ENCODE measurements around the gene TXNRD2. TPM values are rescaled to one million over a fixed set of nuclear protein-coding genes. Genes with fewer than 3 reads are reported as not detected.

The TXNRD2 gene
- total and polyA plus RNA-seq, 2 of the 4 experiments (the other 2 are of a cell fraction): 15.6 to 25.7 TPM

DNA sequence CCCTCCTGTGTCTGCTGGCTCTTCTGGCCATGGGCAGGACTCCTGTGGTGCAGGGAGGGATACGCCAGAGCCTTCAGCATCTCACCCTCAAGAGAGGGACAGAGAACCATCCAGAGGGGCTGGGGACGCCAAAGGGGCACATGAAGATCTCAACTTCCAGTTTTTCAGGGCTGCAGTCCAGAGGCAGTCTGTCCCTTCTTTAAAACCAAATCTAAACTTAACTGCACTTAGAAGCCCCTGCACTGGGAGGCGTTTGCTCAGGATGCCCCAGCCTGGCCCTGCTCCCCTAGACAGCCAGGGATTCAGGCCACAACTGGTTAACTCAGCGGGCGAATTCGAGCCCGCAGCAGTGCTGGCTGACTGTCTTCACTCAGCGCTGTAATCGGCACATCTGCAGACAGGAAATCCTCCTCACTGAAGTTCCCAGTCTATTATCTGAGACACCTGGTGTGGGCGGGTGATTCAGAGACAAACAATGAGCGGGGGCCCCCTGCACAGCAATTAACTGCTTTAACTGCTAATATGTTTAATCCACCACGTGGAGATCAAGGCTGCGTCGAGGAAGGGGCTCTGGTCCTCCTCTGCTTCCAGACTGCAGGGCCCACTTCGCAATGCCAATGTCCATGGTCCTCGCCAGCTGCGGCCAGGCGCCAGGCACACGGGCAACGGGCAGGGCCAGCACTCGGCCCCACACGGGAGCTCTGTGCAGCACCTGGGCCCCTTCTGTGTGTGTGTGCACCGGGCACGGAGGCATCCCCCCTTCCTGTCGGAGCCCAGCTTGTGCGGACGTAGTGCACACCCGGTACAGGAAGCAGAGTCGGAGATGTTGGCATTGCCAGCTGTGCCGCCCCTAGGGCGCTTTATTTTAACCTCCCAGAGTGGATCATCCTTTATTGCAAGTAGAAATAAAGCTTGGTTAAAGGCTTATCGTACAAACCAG lies 50.0 kb downstream of the TXNRD2 start:
- peak overlapping the region; percentile 64 for H3K23ac ChIP-seq (ENCODE audit: low read depth, low read length)
- no peaks in the 10 kb centered on the region for H3K9me3 ChIP-seq (ENCODE audit: control insufficient read depth, insufficient read depth, low read length)
- in situ Hi-C loops (cut with MboI; ENCODE audit: low sequenced_read_pairs) (no loop called here), intact Hi-C loops (cut with micrococcal nuclease) (loop anchor here (5.0 kb wide), 1 partner anchor 51 kb away; the partner anchor contains the start of genes COMT and TXNRD2), dilution Hi-C loops (cut with HindIII; ENCODE audit: low sequenced_read_pairs, unreplicated experiment) (no loop called here)
- H2AK9ac ChIP-seq (replicated peaks; ENCODE audit: low read depth, low read length, poor library complexity): peak overlapping the region; percentile 95
- H4K8ac ChIP-seq (ENCODE audit: low read depth in 2 of 2, low read length in 2 of 2): peak overlapping the region; percentile 93 to 96
- H3K4me2 ChIP-seq (ENCODE audit: low read depth, low read length): peak overlapping the region; percentile 42
- peak overlapping the region; percentile 74 for H3K27ac ChIP-seq (ENCODE audit: insufficient read depth, low read length)
- TF ChIP-seq, protein P1, sequence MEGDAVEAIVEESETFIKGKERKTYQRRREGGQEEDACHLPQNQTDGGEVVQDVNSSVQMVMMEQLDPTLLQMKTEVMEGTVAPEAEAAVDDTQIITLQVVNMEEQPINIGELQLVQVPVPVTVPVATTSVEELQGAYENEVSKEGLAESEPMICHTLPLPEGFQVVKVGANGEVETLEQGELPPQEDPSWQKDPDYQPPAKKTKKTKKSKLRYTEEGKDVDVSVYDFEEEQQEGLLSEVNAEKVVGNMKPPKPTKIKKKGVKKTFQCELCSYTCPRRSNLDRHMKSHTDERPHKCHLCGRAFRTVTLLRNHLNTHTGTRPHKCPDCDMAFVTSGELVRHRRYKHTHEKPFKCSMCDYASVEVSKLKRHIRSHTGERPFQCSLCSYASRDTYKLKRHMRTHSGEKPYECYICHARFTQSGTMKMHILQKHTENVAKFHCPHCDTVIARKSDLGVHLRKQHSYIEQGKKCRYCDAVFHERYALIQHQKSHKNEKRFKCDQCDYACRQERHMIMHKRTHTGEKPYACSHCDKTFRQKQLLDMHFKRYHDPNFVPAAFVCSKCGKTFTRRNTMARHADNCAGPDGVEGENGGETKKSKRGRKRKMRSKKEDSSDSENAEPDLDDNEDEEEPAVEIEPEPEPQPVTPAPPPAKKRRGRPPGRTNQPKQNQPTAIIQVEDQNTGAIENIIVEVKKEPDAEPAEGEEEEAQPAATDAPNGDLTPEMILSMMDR (conservative IDR thresholded peaks at IDR 0.05; ENCODE audit: low read depth, low read length): no peak
- TF ChIP-seq MAZ (IDR thresholded peaks at IDR 0.05; ENCODE audit: borderline replicate concordance, low read depth, low read length) (peak; percentile 43; the same call in 1 of the 2 replicates), SMC3 (IDR thresholded peaks at IDR 0.05; ENCODE audit: low read depth, low read length) (0 out of 2 replicates have a peak, but pooled peaks have one; percentile 15), FOS (IDR thresholded peaks at IDR 0.05; ENCODE audit: low read depth, low read length) (peak; percentile 77)
- TF ChIP-seq, protein P2, sequence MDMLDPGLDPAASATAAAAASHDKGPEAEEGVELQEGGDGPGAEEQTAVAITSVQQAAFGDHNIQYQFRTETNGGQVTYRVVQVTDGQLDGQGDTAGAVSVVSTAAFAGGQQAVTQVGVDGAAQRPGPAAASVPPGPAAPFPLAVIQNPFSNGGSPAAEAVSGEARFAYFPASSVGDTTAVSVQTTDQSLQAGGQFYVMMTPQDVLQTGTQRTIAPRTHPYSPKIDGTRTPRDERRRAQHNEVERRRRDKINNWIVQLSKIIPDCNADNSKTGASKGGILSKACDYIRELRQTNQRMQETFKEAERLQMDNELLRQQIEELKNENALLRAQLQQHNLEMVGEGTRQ (IDR thresholded peaks at IDR 0.05; ENCODE audit: low read depth, low read length): no peak
- peak overlapping the region; percentile 97 for H2BK5ac ChIP-seq (ENCODE audit: low read depth, low read length, poor library complexity, severe bottlenecking)
- peaks cover 22% of the 10 kb centered on the region for H3K9me1 ChIP-seq (ENCODE audit: insufficient read depth, low read length)
- peak overlapping the region; percentile 97 for H3K4ac ChIP-seq (ENCODE audit: low read depth, low read length)
- ChIA-PET CTCF (interaction anchor here (1.2 kb wide), 1 partner anchor 10 kb away, joined by 3 read pairs; no protein-coding TSS in a partner anchor), POLR2A (ENCODE audit: unreplicated experiment) (no interaction called here)
- H2BK20ac ChIP-seq (ENCODE audit: low read depth, low read length): peak overlapping the region; percentile 92
- peak overlapping the region; percentile 63; the same call in 1 of the 2 replicates for H3K18ac ChIP-seq (ENCODE audit: low read depth, low read length)
- H2BK15ac ChIP-seq (ENCODE audit: low read depth, low read length): peak overlapping the region; percentile 88
- DNase-seq (peak; percentile 89), ATAC-seq (ENCODE audit: low read depth) (peak; percentile 72)
- peak overlapping the region; percentile 98 for H2AK5ac ChIP-seq (ENCODE audit: low read depth, low read length)
- peak overlapping the region; percentile 84 for H2AFZ ChIP-seq (replicated peaks; ENCODE audit: low read length, poor library complexity)
- BruUV-seq (replicated peaks): no TSS peak
- H3K56ac ChIP-seq (ENCODE audit: extremely low read depth, insufficient read depth, low read length): peak overlapping the region; percentile 72
- H3K36me3 ChIP-seq (ENCODE audit: control insufficient read depth, insufficient read depth, low read length): peaks cover 12% of the 10 kb centered on the region
- no peaks in the 10 kb centered on the region for H3K27me3 ChIP-seq (ENCODE audit: control insufficient read depth, insufficient read depth, low read length)
- peak overlapping the region; percentile 97 for H2BK120ac ChIP-seq (ENCODE audit: low read depth, low read length)
- H4K91ac ChIP-seq (ENCODE audit: insufficient read depth, low read depth, low read length): peak overlapping the region; percentile 96
- 41% methylated on average over 13 of the region's 32 CpGs; no CpG with 5 or more reads in 1 of the 2 experiments for WGBS, 2 experiments (ENCODE audit: extremely low coverage in 2 of 2, insufficient read length in 1 of 2)
- no peaks in the 10 kb centered on the region; the same call in 1 of the 2 replicates for H4K20me1 ChIP-seq (ENCODE audit: insufficient read depth, low read length)
- H3K9ac ChIP-seq (ENCODE audit: low read depth, low read length): peak overlapping the region; percentile 21; the same call in 1 of the 2 replicates
- peaks cover 34% of the 10 kb centered on the region for H3K4me1 ChIP-seq (ENCODE audit: control insufficient read depth, insufficient read depth, low read length)
- H3K79me1 ChIP-seq (ENCODE audit: low read depth in 1 of 2, low read length in 2 of 2): peaks cover 0 to 36% of the 10 kb centered on the region in 2 experiments; a peak in 3 of 4 replicates
- peak overlapping the region; percentile 78 for H4K5ac ChIP-seq (ENCODE audit: low read depth, low read length)
- peak overlapping the region; percentile 79 for H3K14ac ChIP-seq (replicated peaks; ENCODE audit: low read depth, low read length)
- no peak overlapping the region for H3K4me3 ChIP-seq (ENCODE audit: insufficient read depth, low read depth, low read length)

Data from IMR-90 (cell line).